GM19324 (cell line): ENCODE results near the gene CYP19A1.

Experiments
- ATAC-seq: cut with Tn5 transposase; IDR thresholded peaks from one replicate; pipeline ENCODE4 v1.9.1; 2021; ENCODE audit warnings: mild to moderate bottlenecking, moderate library complexity; ENCODE audit not compliant: unreplicated experiment, low FRiP score

The CYP19A1 gene

DNA sequence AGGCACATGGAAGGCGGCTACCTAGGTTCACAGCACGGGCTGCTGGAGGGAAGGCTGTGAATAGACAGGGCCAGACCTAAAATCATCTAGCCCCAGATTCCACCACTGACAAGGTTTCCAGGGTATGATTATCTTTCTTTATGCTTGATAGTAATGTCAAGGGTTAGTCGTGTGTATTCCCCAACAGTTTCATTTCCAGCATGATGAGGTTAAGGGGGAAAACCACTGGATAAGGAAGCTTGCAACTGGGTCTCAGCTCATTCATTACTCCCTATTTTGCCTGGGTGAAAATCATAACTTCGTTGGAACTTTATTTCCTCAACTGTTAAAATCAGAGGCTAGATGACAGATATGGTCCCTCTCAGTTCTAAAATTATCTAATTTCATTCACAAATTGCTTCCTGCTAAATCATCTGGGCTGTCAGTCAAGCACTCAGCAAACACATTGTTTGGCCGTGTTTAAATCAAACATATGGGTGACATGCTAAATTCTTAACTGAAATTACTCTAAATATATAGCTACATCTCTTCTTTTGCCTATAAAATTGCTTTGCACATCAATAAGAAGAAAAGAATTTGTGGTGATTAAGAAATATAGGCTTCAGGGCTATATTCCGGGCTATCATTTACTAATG lies 111.7 kb downstream of the CYP19A1 start:
- no peak for ATAC-seq

GRCh38 chr15:51224428-51224827 lies 114.0 kb downstream of the CYP19A1 start:
- ATAC-seq: no peak

DNA sequence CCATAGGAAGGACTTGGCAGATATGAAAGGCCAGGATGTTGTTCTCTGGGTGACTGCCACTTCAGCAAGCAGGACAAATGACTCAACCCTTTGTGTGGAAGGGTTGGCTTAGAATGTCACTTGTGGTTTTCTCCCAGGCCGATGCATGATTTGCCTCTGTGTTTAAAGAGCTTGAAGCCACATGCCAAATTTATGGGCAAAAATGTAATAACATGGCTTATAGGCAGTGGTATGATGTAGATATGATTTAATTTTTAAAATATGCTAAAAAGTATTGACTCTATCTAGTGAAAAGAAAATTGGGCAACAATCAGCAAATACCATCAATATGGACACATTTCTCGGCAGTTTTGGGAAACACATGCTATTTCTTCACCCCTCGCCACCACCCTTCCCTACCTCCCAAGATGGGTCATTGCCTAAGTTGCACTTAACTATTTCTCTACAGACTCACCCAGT lies 114.6 kb downstream of the CYP19A1 start:
- no peak for ATAC-seq

- ATAC-seq: no peak
These were observed 120.0 kb downstream of the CYP19A1 start for GRCh38 chr15:51218299-51218938.

GRCh38 chr15:51212909-51213308 lies 125.5 kb downstream of the CYP19A1 start:
- ATAC-seq: no peak

DNA sequence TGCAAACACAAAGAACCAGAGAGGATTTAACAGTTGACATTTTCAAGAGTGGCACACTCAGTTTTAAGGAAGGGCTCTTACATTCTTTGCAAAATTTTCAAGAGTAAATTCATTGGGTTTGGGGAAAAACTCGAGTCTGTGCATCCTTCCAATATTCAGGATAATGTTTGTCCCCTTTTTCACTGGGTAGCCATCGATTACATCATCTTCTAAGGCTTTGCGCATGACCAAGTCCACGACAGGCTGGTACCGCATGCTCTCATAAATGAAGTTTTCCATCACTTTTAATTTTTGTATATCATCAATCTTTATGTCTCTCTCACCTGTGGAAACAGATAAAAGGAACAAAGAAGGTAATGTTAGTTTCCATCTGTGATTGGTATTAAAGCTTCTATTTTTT lies 126.2 kb downstream of the CYP19A1 start:
- no peak for ATAC-seq

DNA sequence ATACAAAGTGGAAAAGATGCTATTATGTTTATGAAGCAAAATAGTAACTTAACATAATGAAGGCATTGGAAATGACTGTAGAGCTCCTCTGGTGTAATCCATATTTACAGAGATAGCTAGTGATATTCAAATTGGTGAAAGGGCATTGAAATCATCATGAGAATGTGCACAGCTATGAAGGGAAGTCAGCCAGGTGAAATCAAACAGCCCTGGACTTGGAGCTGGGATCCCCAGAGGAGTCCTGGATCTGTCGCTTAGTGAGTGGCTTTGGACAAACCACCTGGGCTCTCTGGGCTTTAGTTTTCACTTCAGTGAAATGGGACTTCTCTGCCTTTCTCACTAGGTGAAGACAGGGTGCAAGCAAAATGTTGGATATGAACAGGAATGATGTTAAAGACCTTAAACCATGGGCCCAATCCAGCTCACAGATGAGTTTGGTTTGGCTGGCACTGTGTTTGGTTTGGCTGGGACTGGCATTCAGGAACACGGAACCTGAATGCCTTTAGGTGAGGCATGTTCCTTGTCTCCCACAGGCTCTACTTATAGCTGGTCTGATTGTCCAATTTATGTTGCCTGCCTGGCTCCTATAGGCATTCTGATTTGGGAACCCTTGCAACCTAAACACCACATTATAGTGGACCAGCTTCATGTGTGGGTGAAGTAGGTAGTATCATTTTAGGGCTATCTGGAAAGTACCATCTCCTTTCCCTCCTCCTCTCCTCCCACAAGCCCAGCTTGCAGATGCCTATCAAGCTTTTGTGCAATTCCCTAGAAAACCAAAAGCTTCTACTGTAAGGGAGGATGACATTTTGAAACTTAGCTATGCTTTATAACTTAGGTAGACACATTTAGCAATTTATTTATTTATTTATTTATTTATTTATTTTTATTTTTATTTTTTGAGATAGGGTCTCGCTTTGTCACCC lies 133.1 kb downstream of the CYP19A1 start:
- no peak for ATAC-seq

- ATAC-seq: no peak
These were observed 134.6 kb downstream of the CYP19A1 start for GRCh38 chr15:51203797-51204196.

- ATAC-seq: no peak
These were observed 135.6 kb downstream of the CYP19A1 start for GRCh38 chr15:51202783-51203182.

GRCh38 chr15:51201581-51201980 lies 136.8 kb downstream of the CYP19A1 start:
- no peak for ATAC-seq

GRCh38 chr15:51200792-51201191 lies 137.6 kb downstream of the CYP19A1 start:
- ATAC-seq: no peak

DNA sequence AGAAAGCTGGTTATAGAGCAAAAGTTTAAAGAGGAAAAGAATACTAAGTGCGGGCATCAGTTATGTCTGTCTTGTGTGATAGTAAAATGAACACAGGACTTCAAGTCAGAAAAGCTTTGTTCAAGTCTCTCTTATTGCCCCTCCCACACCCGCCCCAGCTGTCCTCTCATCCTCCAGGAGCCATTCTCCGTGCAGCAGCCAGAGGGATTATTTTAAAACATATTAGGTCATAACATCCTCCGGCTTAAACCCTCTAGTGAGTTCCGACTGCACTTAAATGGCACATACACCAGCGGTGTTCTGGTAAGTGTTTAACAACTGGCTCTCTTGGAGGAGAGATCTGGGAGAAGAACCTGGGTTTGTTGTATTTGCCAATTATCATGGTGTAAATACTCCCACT lies 138.9 kb downstream of the CYP19A1 start:
- ATAC-seq: no peak

GRCh38 chr15:51198701-51199232 lies 139.6 kb downstream of the CYP19A1 start:
- ATAC-seq: no peak

- ATAC-seq: no peak
These were observed 142.9 kb downstream of the CYP19A1 start for GRCh38 chr15:51195459-51195858.

DNA sequence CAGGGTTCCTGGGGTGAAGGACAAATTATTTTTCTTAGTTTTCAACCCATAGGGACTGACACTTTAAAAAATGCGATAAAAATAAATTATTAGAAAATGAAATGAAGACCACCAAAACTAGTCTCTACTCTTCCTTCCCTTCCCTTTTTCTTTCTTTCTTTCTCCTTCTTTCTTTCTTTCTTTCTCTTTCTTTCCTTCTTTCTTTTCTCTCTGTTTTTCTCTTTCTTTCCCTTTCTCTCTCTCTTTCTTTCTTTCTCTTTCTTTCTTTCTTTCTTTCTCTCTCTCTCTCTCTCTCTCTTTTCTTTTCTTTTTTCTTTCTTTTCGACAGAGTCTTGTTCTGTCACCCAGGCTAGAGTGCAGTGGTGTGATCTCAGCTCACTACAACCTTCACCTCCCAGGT lies 144.4 kb downstream of the CYP19A1 start:
- ATAC-seq: no peak

- no peak for ATAC-seq
These were observed 144.9 kb downstream of the CYP19A1 start for GRCh38 chr15:51193526-51193925.

DNA sequence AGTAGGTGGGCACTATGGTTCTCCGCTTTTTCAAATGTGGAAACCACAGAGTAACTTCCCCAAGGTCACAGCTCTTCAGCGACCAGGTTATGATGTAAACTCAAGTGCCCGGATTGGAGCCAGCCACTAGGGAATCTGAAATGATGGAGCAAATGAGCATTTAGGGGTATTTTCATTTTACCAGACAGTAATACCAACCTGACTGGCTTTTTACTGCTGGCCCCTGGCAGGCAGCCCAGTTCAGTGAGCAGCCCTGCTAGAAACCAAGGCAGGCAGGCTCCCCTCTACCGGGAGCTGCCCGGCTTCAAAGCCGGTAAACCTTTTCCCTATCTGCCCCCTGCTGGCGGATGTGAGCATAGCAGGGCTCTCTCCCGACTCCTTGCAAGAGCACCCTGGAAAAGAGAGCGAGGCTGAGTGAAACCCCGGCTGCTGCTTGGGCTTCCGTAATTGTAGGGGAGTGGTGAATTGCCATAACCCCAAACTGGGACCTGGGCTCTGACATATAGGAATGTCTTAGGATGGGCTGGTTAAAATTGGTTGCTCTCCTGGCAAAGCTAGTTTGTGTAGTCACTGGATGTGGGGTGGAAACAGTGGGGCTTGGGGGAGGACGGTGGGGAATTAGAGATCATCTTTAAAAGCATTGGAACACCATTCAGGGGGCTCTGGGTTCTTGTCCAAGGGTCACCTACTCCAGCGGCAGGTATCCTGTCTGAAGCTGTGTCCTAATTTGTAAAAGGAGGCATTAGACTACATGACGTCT lies 145.7 kb downstream of the CYP19A1 start:
- no peak for ATAC-seq

DNA sequence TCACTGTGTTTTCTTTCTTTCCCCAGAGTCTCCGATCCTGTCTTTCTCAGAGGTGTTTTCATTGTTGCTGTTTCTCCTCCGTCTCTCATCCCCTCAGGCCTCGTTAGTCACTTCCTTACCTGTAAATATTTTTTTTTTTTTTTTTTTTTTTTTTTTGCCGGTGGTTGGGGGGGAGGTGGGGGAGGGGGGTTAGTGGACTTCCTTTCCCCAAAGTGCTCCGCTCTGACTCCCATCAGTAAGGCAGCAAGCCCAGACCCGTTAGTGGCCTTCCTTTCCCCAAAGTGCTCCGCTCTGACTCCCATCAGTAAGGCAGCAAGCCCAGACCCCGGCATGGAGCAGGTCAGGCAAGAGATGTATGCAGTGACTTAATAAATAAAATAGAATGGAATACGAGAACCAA lies 146.6 kb downstream of the CYP19A1 start:
- ATAC-seq: no peak

DNA sequence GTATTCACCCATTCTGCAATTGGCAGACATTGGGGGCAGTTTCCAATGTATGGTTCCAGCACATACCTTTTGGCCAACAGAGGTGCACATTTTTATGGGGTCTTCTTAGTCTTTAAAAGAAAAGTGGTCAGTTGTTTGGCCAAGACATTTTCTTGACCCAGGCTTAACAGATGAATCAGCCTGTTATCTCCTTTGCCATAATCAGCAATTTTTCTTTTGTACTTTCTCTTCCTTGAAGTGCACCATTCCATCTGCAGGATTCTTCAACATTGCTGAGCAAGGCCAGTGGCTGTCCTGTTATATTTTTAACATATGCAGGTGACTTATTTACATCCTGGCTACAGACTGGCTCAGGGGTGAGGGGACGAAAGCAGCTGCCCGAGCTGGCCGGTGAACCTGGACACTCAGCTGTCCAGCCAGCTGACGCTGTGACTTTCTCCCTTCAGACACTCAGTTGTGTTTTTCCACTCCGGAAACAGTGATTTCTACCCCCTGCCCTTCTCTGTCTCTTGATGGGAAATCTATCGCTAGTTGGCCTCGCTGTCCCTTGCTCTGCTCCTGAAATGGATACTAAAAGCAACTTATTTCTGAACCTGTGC lies 147.2 kb downstream of the CYP19A1 start:
- no peak for ATAC-seq
